Suprapubic skin (tissue), 4 donors: Measurements from ENCODE around the gene PAIP2.

Source experiments
- EP300 ChIP-seq: sonication (generic); formaldehyde crosslinking; IDR thresholded peaks from one replicate; pipeline ENCODE4 v1.6.1; 2017; ENCODE audit warnings: antibody characterized with exemption
- POLR2A ChIP-seq, 2 donors: fragments of 450-650 bp; IDR thresholded peaks; one replicate each; pipeline ENCODE4 v1.6.1; 2017; ENCODE audit warnings: antibody characterized with exemption in 2 of 2, mild to moderate bottlenecking in 2 of 2, moderate library complexity in 2 of 2
- POLR2AphosphoS5 ChIP-seq, 3 donors: sonication (generic); formaldehyde crosslinking; IDR thresholded peaks; one replicate each; pipeline ENCODE4 v1.6.1; 2017; ENCODE audit warnings: antibody characterized with exemption in 3 of 3
- TF ChIP-seq, protein P1 (sequence below), 2 donors: fragments of 200-600 bp in 1 of 2; fragments of 450-650 bp in 1 of 2; sonication (generic) in 1 of 2; IDR thresholded peaks; one replicate each; pipeline ENCODE4 v1.5.1; 2016 to 2019; ENCODE audit warnings: antibody characterized with exemption in 2 of 2, mild to moderate bottlenecking in 1 of 2, moderate library complexity in 1 of 2

DNA sequence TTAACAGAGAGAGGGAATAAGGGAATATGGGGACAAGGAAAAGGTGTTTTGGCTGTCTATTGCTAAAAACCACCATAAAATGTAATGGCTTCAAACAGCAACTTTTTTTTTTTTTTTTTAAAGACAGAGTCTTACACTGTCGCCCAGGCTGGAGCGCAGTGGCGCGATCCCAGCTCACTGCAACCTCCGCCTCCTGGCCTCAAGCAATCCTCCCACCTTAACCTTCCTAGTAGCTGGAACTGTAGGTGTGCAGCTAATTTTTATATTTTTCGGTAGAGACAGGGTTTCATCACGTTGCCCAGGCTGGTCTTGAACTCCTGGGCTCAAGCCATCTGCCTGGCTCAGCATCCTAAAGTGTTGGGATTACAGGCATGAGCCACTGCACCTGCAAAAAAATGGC lies 66.5 kb downstream of the PAIP2 start:
- TF ChIP-seq, protein P1, sequence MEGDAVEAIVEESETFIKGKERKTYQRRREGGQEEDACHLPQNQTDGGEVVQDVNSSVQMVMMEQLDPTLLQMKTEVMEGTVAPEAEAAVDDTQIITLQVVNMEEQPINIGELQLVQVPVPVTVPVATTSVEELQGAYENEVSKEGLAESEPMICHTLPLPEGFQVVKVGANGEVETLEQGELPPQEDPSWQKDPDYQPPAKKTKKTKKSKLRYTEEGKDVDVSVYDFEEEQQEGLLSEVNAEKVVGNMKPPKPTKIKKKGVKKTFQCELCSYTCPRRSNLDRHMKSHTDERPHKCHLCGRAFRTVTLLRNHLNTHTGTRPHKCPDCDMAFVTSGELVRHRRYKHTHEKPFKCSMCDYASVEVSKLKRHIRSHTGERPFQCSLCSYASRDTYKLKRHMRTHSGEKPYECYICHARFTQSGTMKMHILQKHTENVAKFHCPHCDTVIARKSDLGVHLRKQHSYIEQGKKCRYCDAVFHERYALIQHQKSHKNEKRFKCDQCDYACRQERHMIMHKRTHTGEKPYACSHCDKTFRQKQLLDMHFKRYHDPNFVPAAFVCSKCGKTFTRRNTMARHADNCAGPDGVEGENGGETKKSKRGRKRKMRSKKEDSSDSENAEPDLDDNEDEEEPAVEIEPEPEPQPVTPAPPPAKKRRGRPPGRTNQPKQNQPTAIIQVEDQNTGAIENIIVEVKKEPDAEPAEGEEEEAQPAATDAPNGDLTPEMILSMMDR (IDR thresholded peaks at IDR 0.05): no peak
- TF ChIP-seq POLR2A (IDR thresholded peaks at IDR 0.05): no peak
- TF ChIP-seq POLR2AphosphoS5 (IDR thresholded peaks at IDR 0.05): no peak
- no peak for TF ChIP-seq EP300
